Measurements from ENCODE around the gene PERM1. TPM values are rescaled to one million over a fixed set of nuclear protein-coding genes. Genes with fewer than 3 reads are reported as not detected.

The PERM1 gene
- total RNA-seq, 3 donors from 2014 or later, result 0.33 to 1.9 TPM; not detected in 1

DNA sequence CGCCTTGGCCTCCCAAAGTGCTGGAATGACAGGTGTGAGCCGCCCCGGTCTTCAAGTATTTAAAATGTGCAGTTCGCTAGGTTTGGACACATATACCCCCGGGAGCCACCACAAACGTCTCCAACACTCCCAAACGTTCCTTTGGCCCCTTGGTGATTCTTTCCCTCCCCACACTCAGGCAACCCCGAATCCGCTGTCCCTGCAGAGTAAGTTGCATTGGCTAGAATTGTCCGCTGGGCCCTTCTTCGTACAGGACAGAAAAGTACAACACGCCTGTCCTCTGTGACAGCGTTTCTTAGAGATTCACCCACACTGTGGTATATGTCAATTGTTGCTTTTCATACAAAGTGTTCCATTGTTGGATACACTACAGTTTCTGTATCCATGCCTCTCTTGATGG is 3.2 kb upstream of the PERM1 start:
- H3K4me1 ChIP-seq, result no peaks in the 10 kb centered on the region
- no peak for DNase-seq (ENCODE audit: low spot score in 2 of 2)
- H3K27ac ChIP-seq, result no peak overlapping the region
- no peaks in the 10 kb centered on the region for H3K9me3 ChIP-seq
- intact Hi-C loops (cut with DNase I; ENCODE audit: low total_unique reads), result no loop called here
- H3K36me3 ChIP-seq, result no peaks in the 10 kb centered on the region
- no peak overlapping the region for H3K4me3 ChIP-seq
- TF ChIP-seq, protein P1, sequence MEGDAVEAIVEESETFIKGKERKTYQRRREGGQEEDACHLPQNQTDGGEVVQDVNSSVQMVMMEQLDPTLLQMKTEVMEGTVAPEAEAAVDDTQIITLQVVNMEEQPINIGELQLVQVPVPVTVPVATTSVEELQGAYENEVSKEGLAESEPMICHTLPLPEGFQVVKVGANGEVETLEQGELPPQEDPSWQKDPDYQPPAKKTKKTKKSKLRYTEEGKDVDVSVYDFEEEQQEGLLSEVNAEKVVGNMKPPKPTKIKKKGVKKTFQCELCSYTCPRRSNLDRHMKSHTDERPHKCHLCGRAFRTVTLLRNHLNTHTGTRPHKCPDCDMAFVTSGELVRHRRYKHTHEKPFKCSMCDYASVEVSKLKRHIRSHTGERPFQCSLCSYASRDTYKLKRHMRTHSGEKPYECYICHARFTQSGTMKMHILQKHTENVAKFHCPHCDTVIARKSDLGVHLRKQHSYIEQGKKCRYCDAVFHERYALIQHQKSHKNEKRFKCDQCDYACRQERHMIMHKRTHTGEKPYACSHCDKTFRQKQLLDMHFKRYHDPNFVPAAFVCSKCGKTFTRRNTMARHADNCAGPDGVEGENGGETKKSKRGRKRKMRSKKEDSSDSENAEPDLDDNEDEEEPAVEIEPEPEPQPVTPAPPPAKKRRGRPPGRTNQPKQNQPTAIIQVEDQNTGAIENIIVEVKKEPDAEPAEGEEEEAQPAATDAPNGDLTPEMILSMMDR (IDR thresholded peaks at IDR 0.05), result no peak
- TF ChIP-seq POLR2A (IDR thresholded peaks at IDR 0.05) (no peak), POLR2AphosphoS5 (IDR thresholded peaks at IDR 0.05) (no peak)
- H3K27me3 ChIP-seq, result peaks cover 0 to 18% of the 10 kb centered on the region in 2 donors

DNA sequence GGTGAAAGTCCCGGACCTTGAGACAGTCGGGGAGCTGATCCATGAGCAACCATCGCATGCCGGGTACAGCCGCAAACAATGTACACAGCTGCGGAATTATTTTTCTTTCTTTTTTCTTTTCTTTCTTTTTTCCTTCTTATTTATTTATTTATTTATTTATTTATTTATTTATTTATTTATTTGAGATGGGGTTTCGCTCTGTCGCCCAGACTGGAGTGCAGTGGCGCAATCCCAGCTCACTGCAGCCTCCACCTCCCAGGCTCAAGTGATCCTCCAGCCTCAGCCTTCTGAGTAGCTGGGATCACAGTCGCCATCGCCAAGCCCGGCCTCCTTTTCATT is 2.6 kb upstream of the PERM1 start:
- Histone ChIP-seq H3K4me3 (peak overlapping the region in 2 of 3 donors; percentile 28 to 40), H3K36me3 (no peaks in the 10 kb centered on the region), H3K4me1 (no peaks in the 10 kb centered on the region), H3K27me3 (peaks cover 0 to 18% of the 10 kb centered on the region in 2 donors), H3K9me3 (no peaks in the 10 kb centered on the region), H3K27ac (no peak overlapping the region)
- no peak for TF ChIP-seq POLR2A (IDR thresholded peaks at IDR 0.05)
- TF ChIP-seq, protein P1 (IDR thresholded peaks at IDR 0.05), result peak in 1 of 3 donors; percentile 32
- intact Hi-C loops (cut with DNase I; ENCODE audit: low total_unique reads), result no loop called here
- no peak for DNase-seq (ENCODE audit: low spot score in 2 of 2)

DNA sequence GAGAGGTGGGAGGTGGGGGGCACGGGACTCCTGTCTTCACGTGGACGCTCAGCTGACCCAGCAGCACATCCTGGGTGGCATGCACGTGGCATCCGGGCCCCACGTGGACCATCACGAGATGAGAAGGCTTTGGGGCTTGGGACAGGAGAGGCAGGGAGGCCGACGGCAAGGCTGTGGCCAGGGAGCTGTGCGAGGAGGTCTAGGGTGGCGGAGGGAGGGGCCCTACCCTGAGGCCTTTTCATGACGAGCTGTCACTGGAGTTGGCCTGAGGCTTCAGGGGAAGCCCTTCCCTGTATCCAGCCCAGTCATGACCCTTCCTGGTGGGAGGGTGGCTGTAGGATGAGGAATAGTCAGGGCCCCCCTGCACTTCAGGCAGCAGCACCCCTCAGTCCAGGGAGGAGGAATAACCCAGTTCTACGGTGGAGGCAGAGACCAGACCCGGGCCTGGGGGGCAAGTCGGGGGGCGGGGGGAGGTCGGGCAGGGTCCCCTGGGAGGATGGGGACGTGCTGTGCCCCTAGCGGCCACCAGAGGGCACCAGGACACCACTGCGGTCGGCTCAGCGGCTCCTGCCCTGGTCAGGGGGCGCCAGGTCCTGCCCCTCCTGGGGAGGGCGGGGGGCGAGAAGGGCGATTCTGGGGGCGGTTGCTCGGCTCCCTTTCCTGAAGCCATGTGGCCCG is 2.0 kb upstream of the PERM1 start:
- intact Hi-C loops (cut with DNase I; ENCODE audit: low total_unique reads), result no loop called here
- Histone ChIP-seq H3K4me1 (no peaks in the 10 kb centered on the region), H3K9me3 (no peaks in the 10 kb centered on the region), H3K27ac (no peak overlapping the region), H3K4me3 (peak overlapping the region in 2 of 3 donors; percentile 28 to 40), H3K36me3 (no peaks in the 10 kb centered on the region), H3K27me3 (peaks cover 0 to 18% of the 10 kb centered on the region in 2 donors)
- no peak for DNase-seq (ENCODE audit: low spot score in 2 of 2)
- TF ChIP-seq POLR2AphosphoS5 (IDR thresholded peaks at IDR 0.05), result no peak
- TF ChIP-seq, protein P1 (IDR thresholded peaks at IDR 0.05), result peak in 2 of 3 donors; percentile 47 to 68

DNA sequence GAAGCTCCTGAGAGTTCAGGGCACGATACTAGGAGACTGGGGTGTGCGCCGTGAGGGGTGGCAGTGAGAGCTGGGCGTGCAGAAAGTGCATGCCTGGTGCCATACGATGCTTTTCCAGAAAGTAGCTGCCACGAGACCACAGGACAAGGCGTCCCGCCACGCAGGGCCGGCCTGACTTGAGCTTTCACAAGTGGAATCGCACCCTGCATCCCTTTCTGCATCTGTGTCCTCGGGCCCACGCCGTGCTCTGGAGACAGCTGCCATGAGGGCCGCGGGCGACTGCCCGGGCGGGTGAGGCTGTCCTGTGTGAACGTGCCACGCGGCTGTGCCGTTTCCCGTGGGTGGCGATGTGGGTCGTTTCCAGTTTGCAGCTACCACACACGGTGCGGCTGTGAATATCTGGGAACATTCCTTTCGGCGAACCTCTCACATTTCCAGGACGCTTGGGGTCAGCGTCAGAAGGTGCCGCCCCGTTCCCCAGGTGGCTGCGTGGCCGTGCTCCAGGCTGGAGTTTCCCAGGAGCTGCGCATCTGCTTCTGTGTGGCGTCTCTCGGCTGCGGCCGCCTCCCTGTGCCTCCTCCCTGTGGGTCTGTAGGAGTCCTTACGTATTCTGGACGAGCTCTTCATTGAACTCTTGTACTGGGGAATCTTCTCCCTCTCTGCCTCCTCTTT is 1.0 kb upstream of the PERM1 start:
- TF ChIP-seq POLR2A (IDR thresholded peaks at IDR 0.05), result no peak
- no peaks in the 10 kb centered on the region for H3K36me3 ChIP-seq
- no peaks in the 10 kb centered on the region for H3K9me3 ChIP-seq
- no peaks in the 10 kb centered on the region for H3K4me1 ChIP-seq
- DNase-seq (ENCODE audit: low spot score in 2 of 2), result no peak
- intact Hi-C loops (cut with DNase I; ENCODE audit: low total_unique reads), result no loop called here
- no peak overlapping the region for H3K27ac ChIP-seq
- no peak overlapping the region for H3K4me3 ChIP-seq
- H3K27me3 ChIP-seq, result peaks cover 0 to 18% of the 10 kb centered on the region in 2 donors

DNA sequence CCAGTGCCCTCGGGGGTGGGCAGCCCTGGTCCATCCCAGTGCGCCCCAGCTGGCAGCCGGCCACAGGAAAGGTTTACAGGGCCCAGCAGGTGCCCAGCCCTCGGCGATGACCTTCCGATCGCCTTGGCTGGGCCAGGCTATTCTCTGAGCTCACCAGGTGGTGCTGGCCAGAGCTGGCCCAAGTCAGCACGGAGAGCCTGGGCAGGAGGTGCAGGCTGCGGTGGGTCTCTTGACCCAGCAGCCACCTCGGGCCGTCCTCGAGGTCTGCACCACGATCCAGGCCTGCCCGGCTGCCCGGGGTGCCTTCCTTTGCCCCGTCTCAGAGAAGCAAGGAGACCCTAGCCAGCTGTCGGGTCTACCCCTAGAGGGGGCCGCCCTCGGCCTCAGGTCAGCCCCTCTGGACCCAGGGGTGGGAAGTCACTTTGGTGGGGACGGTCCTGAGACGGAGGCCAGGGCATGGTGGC is 370 bp downstream of the PERM1 start:
- Histone ChIP-seq H3K4me1 (no peaks in the 10 kb centered on the region), H3K9me3 (no peaks in the 10 kb centered on the region), H3K36me3 (no peaks in the 10 kb centered on the region), H3K27me3 (peaks cover 0 to 18% of the 10 kb centered on the region in 2 donors), H3K4me3 (no peak overlapping the region), H3K27ac (no peak overlapping the region)
- TF ChIP-seq, protein P1 (IDR thresholded peaks at IDR 0.05), result no peak
- TF ChIP-seq POLR2AphosphoS5 (IDR thresholded peaks at IDR 0.05), result no peak
- TF ChIP-seq POLR2A (IDR thresholded peaks at IDR 0.05), result no peak
- DNase-seq (ENCODE audit: low spot score in 2 of 2), result no peak
- intact Hi-C loops (cut with DNase I; ENCODE audit: low total_unique reads), result no loop called here

All from breast epithelium (tissue), 4 donors.